ENCODE measurements around the gene LGR5.

DNA sequence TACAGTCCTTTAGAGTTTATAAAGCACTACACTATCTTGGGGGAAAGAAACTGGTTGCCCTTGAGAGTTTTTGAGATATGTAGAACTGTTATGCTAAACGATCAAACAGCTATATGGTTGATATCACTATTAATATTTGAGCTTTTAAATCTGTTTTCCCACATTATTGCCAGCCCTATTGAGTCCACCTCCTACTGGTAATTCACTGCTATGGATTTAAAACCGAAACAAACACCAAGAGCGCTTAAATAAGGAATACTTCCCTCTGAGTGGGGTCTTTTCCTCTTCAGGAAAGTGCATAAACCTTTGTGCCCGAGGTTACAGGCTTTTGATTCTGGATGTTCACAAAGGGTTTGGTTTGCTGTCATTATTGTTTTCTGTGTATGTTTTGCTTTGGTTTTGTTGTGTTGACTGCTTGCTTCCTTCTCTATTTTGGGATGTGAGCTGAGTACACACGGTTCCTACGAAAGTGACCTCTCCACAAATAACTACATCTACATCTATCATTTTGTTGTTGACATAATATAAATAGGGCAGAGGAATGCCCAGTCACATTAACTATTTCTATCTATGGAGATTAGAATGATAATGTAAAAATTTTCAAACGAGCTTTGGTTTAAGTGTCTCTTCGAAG lies 44.8 kb downstream of the LGR5 start:
- TF ChIP-seq, protein P1, sequence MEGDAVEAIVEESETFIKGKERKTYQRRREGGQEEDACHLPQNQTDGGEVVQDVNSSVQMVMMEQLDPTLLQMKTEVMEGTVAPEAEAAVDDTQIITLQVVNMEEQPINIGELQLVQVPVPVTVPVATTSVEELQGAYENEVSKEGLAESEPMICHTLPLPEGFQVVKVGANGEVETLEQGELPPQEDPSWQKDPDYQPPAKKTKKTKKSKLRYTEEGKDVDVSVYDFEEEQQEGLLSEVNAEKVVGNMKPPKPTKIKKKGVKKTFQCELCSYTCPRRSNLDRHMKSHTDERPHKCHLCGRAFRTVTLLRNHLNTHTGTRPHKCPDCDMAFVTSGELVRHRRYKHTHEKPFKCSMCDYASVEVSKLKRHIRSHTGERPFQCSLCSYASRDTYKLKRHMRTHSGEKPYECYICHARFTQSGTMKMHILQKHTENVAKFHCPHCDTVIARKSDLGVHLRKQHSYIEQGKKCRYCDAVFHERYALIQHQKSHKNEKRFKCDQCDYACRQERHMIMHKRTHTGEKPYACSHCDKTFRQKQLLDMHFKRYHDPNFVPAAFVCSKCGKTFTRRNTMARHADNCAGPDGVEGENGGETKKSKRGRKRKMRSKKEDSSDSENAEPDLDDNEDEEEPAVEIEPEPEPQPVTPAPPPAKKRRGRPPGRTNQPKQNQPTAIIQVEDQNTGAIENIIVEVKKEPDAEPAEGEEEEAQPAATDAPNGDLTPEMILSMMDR (IDR thresholded peaks at IDR 0.05; ENCODE audit: insufficient read depth, low read length), result no peak
- TF ChIP-seq POLR2AphosphoS5 (IDR thresholded peaks at IDR 0.05; ENCODE audit: low read depth), result no peak
- TF ChIP-seq, protein P2, sequence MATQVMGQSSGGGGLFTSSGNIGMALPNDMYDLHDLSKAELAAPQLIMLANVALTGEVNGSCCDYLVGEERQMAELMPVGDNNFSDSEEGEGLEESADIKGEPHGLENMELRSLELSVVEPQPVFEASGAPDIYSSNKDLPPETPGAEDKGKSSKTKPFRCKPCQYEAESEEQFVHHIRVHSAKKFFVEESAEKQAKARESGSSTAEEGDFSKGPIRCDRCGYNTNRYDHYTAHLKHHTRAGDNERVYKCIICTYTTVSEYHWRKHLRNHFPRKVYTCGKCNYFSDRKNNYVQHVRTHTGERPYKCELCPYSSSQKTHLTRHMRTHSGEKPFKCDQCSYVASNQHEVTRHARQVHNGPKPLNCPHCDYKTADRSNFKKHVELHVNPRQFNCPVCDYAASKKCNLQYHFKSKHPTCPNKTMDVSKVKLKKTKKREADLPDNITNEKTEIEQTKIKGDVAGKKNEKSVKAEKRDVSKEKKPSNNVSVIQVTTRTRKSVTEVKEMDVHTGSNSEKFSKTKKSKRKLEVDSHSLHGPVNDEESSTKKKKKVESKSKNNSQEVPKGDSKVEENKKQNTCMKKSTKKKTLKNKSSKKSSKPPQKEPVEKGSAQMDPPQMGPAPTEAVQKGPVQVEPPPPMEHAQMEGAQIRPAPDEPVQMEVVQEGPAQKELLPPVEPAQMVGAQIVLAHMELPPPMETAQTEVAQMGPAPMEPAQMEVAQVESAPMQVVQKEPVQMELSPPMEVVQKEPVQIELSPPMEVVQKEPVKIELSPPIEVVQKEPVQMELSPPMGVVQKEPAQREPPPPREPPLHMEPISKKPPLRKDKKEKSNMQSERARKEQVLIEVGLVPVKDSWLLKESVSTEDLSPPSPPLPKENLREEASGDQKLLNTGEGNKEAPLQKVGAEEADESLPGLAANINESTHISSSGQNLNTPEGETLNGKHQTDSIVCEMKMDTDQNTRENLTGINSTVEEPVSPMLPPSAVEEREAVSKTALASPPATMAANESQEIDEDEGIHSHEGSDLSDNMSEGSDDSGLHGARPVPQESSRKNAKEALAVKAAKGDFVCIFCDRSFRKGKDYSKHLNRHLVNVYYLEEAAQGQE (IDR thresholded peaks at IDR 0.05; ENCODE audit: insufficient replicate concordance, low read depth), result no peak
- no peak for TF ChIP-seq GABPA (IDR thresholded peaks at IDR 0.05; ENCODE audit: low read depth)
